GM13977 (cell line): Measurements from ENCODE around the gene HSPB8.

Source experiments
- DNase-seq: peaks from one replicate; pipeline ENCODE4 v3.0.0; 2012; ENCODE audit warnings: low spot score
- CTCF ChIP-seq: IDR thresholded peaks from 2 replicates; pipeline ENCODE4 v1.5.1; 2012; ENCODE audit warnings: mild to moderate bottlenecking, control low read depth; ENCODE audit not compliant: insufficient read depth; ENCODE audit errors: extremely low read depth, missing control alignments
- in situ Hi-C: fragments of 300-500 bp; cut with MboI; formaldehyde crosslinking; loops from one replicate; pipeline ENCODE4 v1.12.0; 2022; ENCODE audit warnings: low sequenced_read_pairs, low pct_unique_long_range_greater_than_20kb, mixed read lengths, inconsistent platforms; ENCODE audit not compliant: unreplicated experiment

Gene HSPB8

GRCh38 chr12:119178544-119179334 lies at the start of gene HSPB8:
TSS of gene HSPB8 (plus strand) at chr12:119178931. CDS start at chr12:119179313, 382 bp downstream.
- TF ChIP-seq CTCF: no peak
- in situ Hi-C loops: no loop called here
- no peak for DNase-seq

- DNase-seq: no peak
- in situ Hi-C loops: no loop called here
These were observed 48.8 kb upstream of the HSPB8 start for GRCh38 chr12:119129827-119130434.

GRCh38 chr12:119130523-119130922 lies 48.2 kb upstream of the HSPB8 start:
- in situ Hi-C loops: no loop called here
- DNase-seq: no peak
- no peak for TF ChIP-seq CTCF

More at GRCh38 chr12:119129827-119130434, 48.8 kb upstream of the HSPB8 start:
- no peak for TF ChIP-seq CTCF

- DNase-seq: no peak
- no peak for TF ChIP-seq CTCF
- in situ Hi-C loops: no loop called here
These were observed 44.3 kb upstream of the HSPB8 start for GRCh38 chr12:119134284-119135072.

- no peak for DNase-seq
- in situ Hi-C loops: no loop called here
- TF ChIP-seq CTCF: no peak
These were observed 41.8 kb upstream of the HSPB8 start for GRCh38 chr12:119136811-119137410.

GRCh38 chr12:119139448-119139847 lies 39.3 kb upstream of the HSPB8 start:
- in situ Hi-C loops: no loop called here
- TF ChIP-seq CTCF: no peak
- DNase-seq: no peak
